Glutamatergic neuron (in vitro differentiated cells): ENCODE data around the gene GNGT1. TPM values are rescaled to one million over a fixed set of nuclear protein-coding genes. Genes with fewer than 3 reads are reported as not detected.

Experiments used
- DNase-seq: peaks from one replicate; pipeline ENCODE4 v3.0.0; 2022
- H3K27ac Mint-ChIP-seq: one replicate; pipeline ENCODE4 v1.8.0; 2020; ENCODE audit warnings: mild to moderate bottlenecking, mixed read lengths, inconsistent platforms; ENCODE audit not compliant: unreplicated experiment
- H3K27me3 Mint-ChIP-seq: one replicate; pipeline ENCODE4 v1.8.0; 2020; ENCODE audit warnings: mild to moderate bottlenecking, moderate library complexity, mixed read lengths, inconsistent platforms; ENCODE audit not compliant: unreplicated experiment
- H3K36me3 Mint-ChIP-seq: one replicate; pipeline ENCODE4 v1.8.0; 2020; ENCODE audit warnings: mild to moderate bottlenecking, mixed read lengths, inconsistent platforms; ENCODE audit not compliant: unreplicated experiment
- H3K4me1 Mint-ChIP-seq: one replicate; pipeline ENCODE4 v1.8.0; 2020; ENCODE audit warnings: mild to moderate bottlenecking, low read depth, mixed read lengths, inconsistent platforms; ENCODE audit not compliant: unreplicated experiment
- H3K4me3 Mint-ChIP-seq: one replicate; pipeline ENCODE4 v1.8.0; 2020; ENCODE audit warnings: mild to moderate bottlenecking, mixed read lengths, inconsistent platforms; ENCODE audit not compliant: unreplicated experiment
- H3K9me3 Mint-ChIP-seq: one replicate; pipeline ENCODE4 v1.8.0; 2020; ENCODE audit warnings: mild to moderate bottlenecking, moderate library complexity, mixed read lengths, inconsistent platforms; ENCODE audit not compliant: unreplicated experiment
- long read RNA-seq: library from polyadenylated mRNA; unstranded; transcript quantifications from one replicate; pipeline ENCODE4 v2.0.0, GENCODE V29; 2020; ENCODE audit not compliant: unreplicated experiment
- total RNA-seq: library from RNA; stranded (reverse); fragmentation: NEBNext Ultra II Directional; extraction: Animal tissue kit (Norgen Biotek cat#: 25700); gene quantifications from one replicate; pipeline ENCODE4 v1.2.1, GENCODE V29; 2021; ENCODE audit not compliant: unreplicated experiment
- TF ChIP-seq, protein P1 (sequence below): fragments of 200-600 bp; sonication (generic); IDR thresholded peaks from one replicate; pipeline ENCODE4 v1.5.0; 2021; ENCODE audit not compliant: partially characterized antibody, unreplicated experiment

GNGT1 gene
- total RNA-seq: not detected
- long read RNA-seq, partial matches to known transcripts: 0 of 1 reads
- long read RNA-seq, other reads (novel, unspliced or antisense): 1 of 1 reads

DNA sequence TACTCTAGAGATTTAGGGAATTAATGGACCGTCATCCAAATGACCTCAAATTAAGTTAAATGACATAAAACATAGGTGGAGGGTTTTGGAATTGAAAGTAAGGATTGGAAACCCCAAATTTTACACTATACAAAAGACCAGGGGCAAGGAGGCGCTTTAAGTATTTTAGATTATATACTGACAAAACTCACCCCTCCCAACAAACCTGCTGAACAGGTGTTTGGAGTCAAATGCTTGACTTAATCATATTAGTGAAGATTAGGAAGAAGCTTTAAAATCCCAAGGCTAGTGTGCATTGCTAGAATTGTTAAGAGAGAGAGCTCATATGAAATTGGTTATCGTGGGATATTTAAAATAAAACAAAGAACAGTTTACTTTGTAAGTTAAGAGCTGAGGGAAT, at the start of gene GNGT1:
Gene GNGT1 (plus strand): TSS at position 301 of the 400 bp plus-strand sequence. CDS start 180 bp downstream, outside the sequence.
- Mint-ChIP-seq H3K27ac (no peak within 1 kb of the TSS), H3K4me3 (no peak within 1 kb of the TSS), H3K27me3 (no peaks in the 10 kb centered on the region), H3K4me1 (peaks cover 2% of the 10 kb centered on the region), H3K36me3 (no peaks in the 10 kb centered on the region), H3K9me3 (no peaks in the 10 kb centered on the region)
- TF ChIP-seq, protein P1, sequence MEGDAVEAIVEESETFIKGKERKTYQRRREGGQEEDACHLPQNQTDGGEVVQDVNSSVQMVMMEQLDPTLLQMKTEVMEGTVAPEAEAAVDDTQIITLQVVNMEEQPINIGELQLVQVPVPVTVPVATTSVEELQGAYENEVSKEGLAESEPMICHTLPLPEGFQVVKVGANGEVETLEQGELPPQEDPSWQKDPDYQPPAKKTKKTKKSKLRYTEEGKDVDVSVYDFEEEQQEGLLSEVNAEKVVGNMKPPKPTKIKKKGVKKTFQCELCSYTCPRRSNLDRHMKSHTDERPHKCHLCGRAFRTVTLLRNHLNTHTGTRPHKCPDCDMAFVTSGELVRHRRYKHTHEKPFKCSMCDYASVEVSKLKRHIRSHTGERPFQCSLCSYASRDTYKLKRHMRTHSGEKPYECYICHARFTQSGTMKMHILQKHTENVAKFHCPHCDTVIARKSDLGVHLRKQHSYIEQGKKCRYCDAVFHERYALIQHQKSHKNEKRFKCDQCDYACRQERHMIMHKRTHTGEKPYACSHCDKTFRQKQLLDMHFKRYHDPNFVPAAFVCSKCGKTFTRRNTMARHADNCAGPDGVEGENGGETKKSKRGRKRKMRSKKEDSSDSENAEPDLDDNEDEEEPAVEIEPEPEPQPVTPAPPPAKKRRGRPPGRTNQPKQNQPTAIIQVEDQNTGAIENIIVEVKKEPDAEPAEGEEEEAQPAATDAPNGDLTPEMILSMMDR: no peak
- DNase-seq: no peak

DNA sequence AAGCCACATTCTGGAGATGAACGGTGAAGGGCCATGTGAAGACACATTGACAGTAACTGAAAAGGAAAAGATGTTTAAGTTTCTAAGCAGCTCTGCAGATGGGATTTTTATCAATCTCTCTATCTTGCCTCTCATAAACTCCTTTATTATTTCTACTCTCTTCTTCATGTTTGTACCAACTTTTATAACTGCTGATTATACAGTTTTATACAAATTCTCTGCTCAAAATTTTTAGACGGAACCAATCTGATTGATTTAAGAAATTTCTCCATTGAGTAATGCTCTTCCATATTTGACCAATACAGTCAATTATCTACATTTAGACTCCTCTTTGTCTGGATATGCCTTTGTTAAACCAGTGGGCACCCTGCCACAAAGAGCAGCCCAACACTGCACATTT, 47.5 kb upstream of the GNGT1 start:
- Mint-ChIP-seq H3K4me3 (no peak overlapping the region), H3K36me3 (no peaks in the 10 kb centered on the region), H3K4me1 (peaks cover 16% of the 10 kb centered on the region), H3K9me3 (no peaks in the 10 kb centered on the region), H3K27me3 (no peaks in the 10 kb centered on the region), H3K27ac (no peak overlapping the region)
- TF ChIP-seq, protein P1: no peak
- no peak for DNase-seq

DNA sequence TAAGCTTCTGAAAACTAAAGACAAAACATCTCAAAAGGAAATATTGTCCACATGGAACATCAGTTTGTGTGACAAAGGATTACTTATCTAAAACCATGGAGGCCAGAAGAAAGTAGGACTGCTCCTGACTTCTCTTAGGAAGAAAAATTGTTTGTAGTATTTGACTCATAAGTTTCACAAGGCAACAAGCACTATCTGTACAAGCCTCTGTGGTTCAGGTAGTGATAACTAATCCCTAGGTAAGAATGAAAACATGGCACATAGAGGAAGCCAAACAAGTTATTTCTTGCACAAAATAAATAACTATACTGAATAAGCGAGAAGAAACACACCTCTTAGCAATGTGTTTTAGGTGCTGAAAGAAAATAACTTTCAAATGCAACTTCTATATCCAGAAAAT, 46.1 kb upstream of the GNGT1 start:
- Mint-ChIP-seq H3K36me3 (no peaks in the 10 kb centered on the region), H3K9me3 (no peaks in the 10 kb centered on the region), H3K4me3 (no peak overlapping the region), H3K4me1 (peaks cover 16% of the 10 kb centered on the region), H3K27me3 (no peaks in the 10 kb centered on the region), H3K27ac (no peak overlapping the region)
- DNase-seq: no peak
- TF ChIP-seq, protein P1: no peak

DNA sequence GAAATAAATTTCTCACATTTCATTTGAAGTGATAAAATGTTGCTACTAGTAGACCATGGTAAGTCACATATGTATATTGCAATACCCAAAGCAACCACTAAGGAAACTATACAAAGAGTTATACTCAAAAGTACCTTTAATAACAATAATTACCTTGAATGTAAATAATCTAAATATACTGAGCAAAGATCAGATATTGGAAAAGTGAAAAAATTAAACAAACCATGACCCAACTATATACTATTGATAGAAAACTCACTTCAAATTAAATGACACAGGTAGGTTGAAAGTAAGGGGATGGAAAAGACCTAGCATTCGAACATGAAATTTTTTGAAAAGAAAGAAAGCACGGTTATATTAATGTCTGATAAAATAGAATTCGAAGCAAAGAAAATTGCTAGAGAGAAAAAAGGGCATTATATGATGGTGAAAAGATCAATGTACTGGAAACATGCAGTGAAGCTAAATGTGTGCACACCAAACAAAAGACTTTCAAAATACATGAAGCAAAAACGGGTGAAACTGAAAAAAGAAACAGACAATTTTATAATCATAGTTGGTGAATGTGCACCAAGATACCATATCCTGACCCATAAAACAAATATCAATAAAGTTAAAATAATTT, 44.9 kb upstream of the GNGT1 start:
- H3K36me3 Mint-ChIP-seq: no peaks in the 10 kb centered on the region
- H3K4me1 Mint-ChIP-seq: peaks cover 16% of the 10 kb centered on the region
- H3K9me3 Mint-ChIP-seq: no peaks in the 10 kb centered on the region
- H3K27ac Mint-ChIP-seq: no peak overlapping the region
- H3K4me3 Mint-ChIP-seq: no peak overlapping the region
- H3K27me3 Mint-ChIP-seq: no peaks in the 10 kb centered on the region
- no peak for DNase-seq
- TF ChIP-seq, protein P1: peak; percentile 83

DNA sequence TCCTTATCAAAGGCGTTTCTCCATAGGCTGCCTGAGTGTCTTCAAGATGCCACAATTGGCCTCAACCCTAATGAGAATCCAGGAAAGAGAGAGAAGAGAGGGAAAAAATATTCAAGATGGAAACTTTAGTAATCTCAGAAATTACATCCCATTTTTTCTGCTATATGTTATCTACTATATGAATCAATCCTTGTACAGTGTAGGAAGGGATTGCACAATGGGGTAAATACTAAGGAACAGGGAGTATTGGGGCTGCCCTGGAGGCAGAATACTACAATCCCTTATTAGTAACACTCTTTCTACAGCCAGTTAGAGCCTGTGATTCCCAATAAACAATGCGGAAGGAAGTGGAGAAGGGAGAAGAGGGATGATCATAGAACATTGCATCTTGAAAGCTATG, 43.7 kb upstream of the GNGT1 start:
- Mint-ChIP-seq H3K4me3 (no peak overlapping the region), H3K27me3 (no peaks in the 10 kb centered on the region), H3K27ac (no peak overlapping the region), H3K36me3 (no peaks in the 10 kb centered on the region), H3K4me1 (peaks cover 12% of the 10 kb centered on the region), H3K9me3 (no peaks in the 10 kb centered on the region)
- no peak for DNase-seq
- TF ChIP-seq, protein P1: no peak
